ENCODE results near the gene PITPNM3. TPM values are rescaled to one million over a fixed set of nuclear protein-coding genes. Genes with fewer than 3 reads are reported as not detected.

Gene PITPNM3
- total RNA-seq, 1 experiment from 2014 or later, result 4.2 TPM

GRCh38 chr17:6422654-6423241 lies 133.6 kb downstream of the PITPNM3 start:
- no peak overlapping the region for H3K4me2 ChIP-seq (ENCODE audit: low read length)
- TF ChIP-seq SP1 (IDR thresholded peaks at IDR 0.05; ENCODE audit: low read depth), result no peak
- TF ChIP-seq POLR2A (IDR thresholded peaks at IDR 0.05; ENCODE audit: borderline replicate concordance, extremely low read depth, insufficient read depth, insufficient read length), result no peak
- TF ChIP-seq SIN3A (IDR thresholded peaks at IDR 0.05; ENCODE audit: low read depth), result no peak
- no peak for TF ChIP-seq ELF1 (IDR thresholded peaks at IDR 0.05; ENCODE audit: borderline replicate concordance, low read depth)
- TF ChIP-seq YY1 (IDR thresholded peaks at IDR 0.05; ENCODE audit: extremely low read depth, insufficient replicate concordance, low read depth, low read length), result no peak
- no peak for TF ChIP-seq JUND (IDR thresholded peaks at IDR 0.05)
- TF ChIP-seq EZH2 (IDR thresholded peaks at IDR 0.05), result no peak
- no peak for TF ChIP-seq FOSL1 (IDR thresholded peaks at IDR 0.05; ENCODE audit: low read depth)
- H3K36me3 ChIP-seq (ENCODE audit: control insufficient read depth in 1 of 2, insufficient read depth in 2 of 2, low read length in 2 of 2), result no peaks in the 10 kb centered on the region
- no peaks in the 10 kb centered on the region for H3K9me2 ChIP-seq (ENCODE audit: insufficient read depth)
- H2AFZ ChIP-seq (ENCODE audit: low read depth, low read length, poor library complexity, severe bottlenecking), result no peak overlapping the region
- no peak overlapping the region for H3K27ac ChIP-seq (ENCODE audit: low read depth, low read length)
- peaks cover 5% of the 10 kb centered on the region; the same call in 1 of the 2 replicates for H3K27me3 ChIP-seq (ENCODE audit: insufficient read depth, low read length)
- intact Hi-C loops (cut with micrococcal nuclease), result loop anchor here (1.0 to 5.0 kb wide), 3 partner anchors 830 to 1175 kb away; no protein-coding TSS in a partner anchor
- DNase-seq (ENCODE audit: low read depth, low spot score), result no peak
- no peak for ATAC-seq
- ChIA-PET POLR2A (interaction anchor here (1.5 kb wide), 1 partner anchor 137 kb away, joined by 3 read pairs; no protein-coding TSS in a partner anchor), CTCF (interaction anchor here (1.3 to 1.8 kb wide), 3 partner anchors 10 to 830 kb away, joined by 5 to 8 read pairs (median 6); no protein-coding TSS in a partner anchor), RAD21 (ENCODE audit: low non-redundant PET in 1 of 2, low total read pairs in 2 of 2, uncharacterized antibody in 2 of 2, unreplicated experiment in 2 of 2) (no interaction called here)
- no peaks in the 10 kb centered on the region for H3K79me2 ChIP-seq (ENCODE audit: insufficient read depth, low read length)
- H3K9ac ChIP-seq (ENCODE audit: low read length), result no peak overlapping the region
- peaks cover 0 to 4% of the 10 kb centered on the region in 2 experiments; a peak in 2 of 4 replicates for H3K4me1 ChIP-seq (ENCODE audit: control insufficient read depth in 1 of 2, insufficient read depth in 2 of 2, low read length in 2 of 2)
- H4K20me1 ChIP-seq (ENCODE audit: insufficient read depth), result no peaks in the 10 kb centered on the region
- BruUV-seq (replicated peaks), result no TSS peak
- no peaks in the 10 kb centered on the region for H3K9me3 ChIP-seq (ENCODE audit: control insufficient read depth in 1 of 2, insufficient read depth in 1 of 2, low read depth in 1 of 2, low read length in 2 of 2)
- no peak overlapping the region for H3K4me3 ChIP-seq (replicated peaks in 1 of 2; ENCODE audit: low read depth in 1 of 2, low read length in 2 of 2)

Data from HCT116 (cell line).